Coronary artery (tissue), 2 donors: Measurements from ENCODE around the gene PSMC4.

Experiments used
- DNase-seq: peaks from one replicate; pipeline ENCODE4 v3.0.0-alpha.2; 2017; ENCODE audit warnings: low spot score
- H3K27ac ChIP-seq, 2 donors: fragments of 200-600 bp; sonication (generic); one replicate each; pipeline ENCODE4 v1.5.1; 2016 to 2019
- H3K4me3 ChIP-seq: fragments of 200-600 bp; sonication (generic); 2 replicates; pipeline ENCODE4 v1.5.1; 2016; ENCODE audit warnings: mild to moderate bottlenecking, moderate library complexity
- CTCF ChIP-seq: fragments of 200-600 bp; sonication (generic); IDR thresholded peaks from one replicate; pipeline ENCODE4 v1.5.1; 2019; ENCODE audit warnings: antibody characterized with exemption

The PSMC4 gene

GRCh38 chr19:39997638-39998216 is 26.8 kb downstream of the PSMC4 start:
- peak overlapping the region; percentile 81 for H3K4me3 ChIP-seq
- DNase-seq = no peak
- TF ChIP-seq CTCF = no peak
- peak overlapping the region; percentile 71 to 93 for H3K27ac ChIP-seq

- no peak for TF ChIP-seq CTCF
- Histone ChIP-seq H3K27ac (no peak overlapping the region), H3K4me3 (no peak overlapping the region)
- DNase-seq = no peak
Observed at GRCh38 chr19:39998501-39998900, 27.5 kb downstream of the PSMC4 start.

- Histone ChIP-seq H3K4me3 (no peak overlapping the region), H3K27ac (no peak overlapping the region)
- TF ChIP-seq CTCF = no peak
- no peak for DNase-seq
Observed at GRCh38 chr19:40005691-40006272, 34.8 kb downstream of the PSMC4 start.

- no peak overlapping the region for H3K4me3 ChIP-seq
- H3K27ac ChIP-seq = no peak overlapping the region
- no peak for DNase-seq
- TF ChIP-seq CTCF = no peak
Observed at GRCh38 chr19:40006273-40006691, 35.3 kb downstream of the PSMC4 start.

GRCh38 chr19:40009674-40010073 is 38.7 kb downstream of the PSMC4 start:
- no peak overlapping the region for H3K27ac ChIP-seq
- TF ChIP-seq CTCF = no peak
- H3K4me3 ChIP-seq = no peak overlapping the region
- DNase-seq = no peak

GRCh38 chr19:40013991-40014390 is 43.0 kb downstream of the PSMC4 start:
- no peak for TF ChIP-seq CTCF
- H3K27ac ChIP-seq = no peak overlapping the region
- H3K4me3 ChIP-seq = peak overlapping the region; percentile 8
- no peak for DNase-seq

- no peak for DNase-seq
- Histone ChIP-seq H3K4me3 (no peak overlapping the region), H3K27ac (no peak overlapping the region)
- no peak for TF ChIP-seq CTCF
Observed at GRCh38 chr19:40023969-40024368, 53.0 kb downstream of the PSMC4 start.
